Neuronal stem cell (in vitro differentiated cells): ENCODE data around the gene CTSW.
A peak's percentile ranks its signal among the peaks of the same experiment; 100 is the strongest.

Experiments
- DNase-seq: peaks from one replicate; pipeline ENCODE4 v3.0.0-alpha.2; 2013; ENCODE audit warnings: low spot score
- H2AFZ ChIP-seq: one replicate; pipeline ENCODE4 v1.6.1; 2013; ENCODE audit warnings: mild to moderate bottlenecking, low read length, inconsistent platforms
- H2AK5ac ChIP-seq: 2 replicates; pipeline ENCODE4 v1.6.1; 2013; ENCODE audit warnings: low read depth, mild to moderate bottlenecking, inconsistent platforms, low read length, moderate library complexity, mixed read lengths
- H2BK120ac ChIP-seq: 2 replicates; pipeline ENCODE4 v1.6.1; 2013; ENCODE audit warnings: low read depth, mild to moderate bottlenecking, inconsistent platforms, low read length, moderate library complexity, mixed read lengths
- H2BK12ac ChIP-seq: one replicate; pipeline ENCODE4 v1.6.1; 2013; ENCODE audit warnings: low read length, inconsistent platforms
- H2BK15ac ChIP-seq: 2 replicates; pipeline ENCODE4 v1.6.1; 2013; ENCODE audit warnings: mild to moderate bottlenecking, low read length, inconsistent platforms, mixed read lengths
- H2BK5ac ChIP-seq: one replicate; pipeline ENCODE4 v1.6.1; 2013; ENCODE audit warnings: inconsistent platforms, mild to moderate bottlenecking, low read length, moderate library complexity
- H3K14ac ChIP-seq: one replicate; pipeline ENCODE4 v1.6.1; 2013; ENCODE audit warnings: low read length, inconsistent platforms
- H3K18ac ChIP-seq: 2 replicates; pipeline ENCODE4 v1.6.1; 2013; ENCODE audit warnings: low read length, inconsistent platforms
- H3K23ac ChIP-seq: 2 replicates; pipeline ENCODE4 v1.6.1; 2013; ENCODE audit warnings: low read depth, mild to moderate bottlenecking, mixed read lengths, low read length, inconsistent platforms; ENCODE audit not compliant: poor library complexity
- H3K27ac ChIP-seq: replicated peaks from 3 replicates; pipeline ENCODE4 v1.5.1; 2013; ENCODE audit warnings: low read length, inconsistent platforms
- H3K27me3 ChIP-seq, 3 experiments: 2 replicates each; pipeline ENCODE4 v1.6.1; 2013; ENCODE audit warnings: low read length in 3 of 3, mild to moderate bottlenecking in 2 of 3, inconsistent platforms in 1 of 3, low read depth in 1 of 3, mixed read lengths in 1 of 3, moderate library complexity in 1 of 3; ENCODE audit not compliant: control insufficient read depth in 3 of 3, insufficient read depth in 3 of 3
- H3K36me3 ChIP-seq, 2 donors: replicated peaks in 1 of 2; 2 replicates each; pipeline ENCODE4 v1.6.1; 2013; ENCODE audit warnings: low read length in 2 of 2; ENCODE audit not compliant: control insufficient read depth in 2 of 2, insufficient read depth in 2 of 2
- H3K4ac ChIP-seq: 2 replicates; pipeline ENCODE4 v1.6.1; 2013; ENCODE audit warnings: inconsistent platforms, mild to moderate bottlenecking, low read length, moderate library complexity
- H3K4me1 ChIP-seq, 2 donors: 1 replicate in 1 of 2; 2 replicates in 1 of 2; pipeline ENCODE4 v1.6.1; 2013; ENCODE audit warnings: low read length in 2 of 2, low read depth in 1 of 2; ENCODE audit not compliant: control insufficient read depth in 2 of 2, insufficient read depth in 1 of 2
- H3K4me2 ChIP-seq: one replicate; pipeline ENCODE4 v1.6.1; 2013; ENCODE audit warnings: mild to moderate bottlenecking, low read length, inconsistent platforms; ENCODE audit not compliant: insufficient read depth, poor library complexity, severe bottlenecking
- H3K4me3 ChIP-seq, 2 donors: 2 replicates each; pipeline ENCODE4 v1.5.1; 2013; ENCODE audit warnings: low read length in 2 of 2, mild to moderate bottlenecking in 2 of 2, inconsistent platforms in 1 of 2, moderate library complexity in 1 of 2
- H3K79me1 ChIP-seq: one replicate; pipeline ENCODE4 v1.6.1; 2013; ENCODE audit warnings: low read depth, mild to moderate bottlenecking, inconsistent platforms, low read length, moderate library complexity
- H3K9ac ChIP-seq: one replicate; pipeline ENCODE4 v1.6.1; 2013; ENCODE audit warnings: mild to moderate bottlenecking, low read depth, low read length, inconsistent platforms; ENCODE audit not compliant: poor library complexity
- H3K9me3 ChIP-seq, 2 donors: replicated peaks in 1 of 2; 2 replicates each; pipeline versions ENCODE3 to v1.6.1; 2013; ENCODE audit warnings: low read length in 2 of 2, mild to moderate bottlenecking in 2 of 2, inconsistent platforms in 1 of 2, low read depth in 1 of 2, mixed read lengths in 1 of 2, moderate library complexity in 1 of 2; ENCODE audit not compliant: control insufficient read depth in 2 of 2, insufficient read depth in 1 of 2
- H4K8ac ChIP-seq: one replicate; pipeline ENCODE4 v1.6.1; 2013; ENCODE audit warnings: low read depth, mild to moderate bottlenecking, inconsistent platforms, low read length, moderate library complexity
- H4K91ac ChIP-seq: one replicate; pipeline ENCODE4 v1.6.1; 2013; ENCODE audit warnings: low read length, low read depth, mild to moderate bottlenecking, inconsistent platforms; ENCODE audit not compliant: poor library complexity
- WGBS, 2 donors: extraction: QIAGEN DNeasy Blood & Tissue Kit; methylation state at CpG; one replicate each; pipeline ENCODE4 v1.1.7; 2013; ENCODE audit warnings: missing lambda C conversion rate in 2 of 2, mixed read lengths in 1 of 2; ENCODE audit not compliant: insufficient read length in 2 of 2, insufficient replicate concordance in 1 of 2; ENCODE audit errors: extremely low coverage in 2 of 2; 5-methylcytosine and 5-hydroxymethylcytosine counted together

CTSW gene

GRCh38 chr11:65851083-65851579, 28.5 kb upstream of the CTSW start:
- Histone ChIP-seq H3K23ac (no peak overlapping the region), H4K8ac (no peak overlapping the region), H3K9me3 (peaks cover 6 to 14% of the 10 kb centered on the region in 2 donors), H3K27me3 (no peaks in the 10 kb centered on the region), H2AFZ (no peak overlapping the region), H3K14ac (no peak overlapping the region), H3K4ac (no peak overlapping the region), H2BK12ac (peak overlapping the region; percentile 30), H3K18ac (peak overlapping the region; percentile 54), H3K79me1 (peaks cover 12% of the 10 kb centered on the region), H3K36me3 (peaks cover 47 to 48% of the 10 kb centered on the region in 2 donors), H2BK120ac (no peak overlapping the region), H4K91ac (no peak overlapping the region), H3K27ac (no peak overlapping the region), H3K9ac (no peak overlapping the region), H3K4me2 (no peak overlapping the region), H2AK5ac (no peak overlapping the region), H2BK5ac (peak overlapping the region; percentile 78), H2BK15ac (no peak overlapping the region), H3K4me1 (peaks cover 0 to 4% of the 10 kb centered on the region in 2 donors), H3K4me3 (no peak overlapping the region)
- WGBS, 2 donors: no CpG with 5 or more reads among the region's 14 CpGs
- no peak for DNase-seq

- Histone ChIP-seq H2BK12ac (no peak overlapping the region), H2BK15ac (no peak overlapping the region), H3K9me3 (peaks cover 6 to 14% of the 10 kb centered on the region in 2 donors), H3K18ac (no peak overlapping the region), H3K36me3 (peaks cover 51 to 55% of the 10 kb centered on the region in 2 donors), H3K4me2 (no peak overlapping the region), H2BK120ac (no peak overlapping the region), H3K27ac (no peak overlapping the region), H4K8ac (no peak overlapping the region), H3K9ac (no peak overlapping the region), H3K23ac (peak overlapping the region; percentile 75), H3K4me3 (no peak overlapping the region), H3K27me3 (no peaks in the 10 kb centered on the region), H3K4me1 (peaks cover 4 to 6% of the 10 kb centered on the region in 2 donors), H2BK5ac (no peak overlapping the region), H3K79me1 (peaks cover 17% of the 10 kb centered on the region), H4K91ac (no peak overlapping the region), H2AFZ (no peak overlapping the region), H3K4ac (no peak overlapping the region), H3K14ac (no peak overlapping the region), H2AK5ac (no peak overlapping the region)
- WGBS, 2 donors: no CpG with 5 or more reads among the region's 10 CpGs
- no peak for DNase-seq
These were observed 27.7 kb upstream of the CTSW start for GRCh38 chr11:65851811-65852507.

GRCh38 chr11:65852508-65853245, 27.0 kb upstream of the CTSW start:
- peaks cover 51 to 55% of the 10 kb centered on the region in 2 donors for H3K36me3 ChIP-seq
- peak overlapping the region; percentile 75 for H3K23ac ChIP-seq

More at GRCh38 chr11:65852508-65853245, 27.0 kb upstream of the CTSW start:
- peaks cover 4 to 6% of the 10 kb centered on the region in 2 donors for H3K4me1 ChIP-seq
- H3K9ac ChIP-seq: no peak overlapping the region
- H2BK12ac ChIP-seq: no peak overlapping the region
- H2BK120ac ChIP-seq: no peak overlapping the region
- H4K8ac ChIP-seq: no peak overlapping the region
- no peak overlapping the region for H3K4me2 ChIP-seq
- whole genome bisulfite sequencing, 2 donors: no CpG with 5 or more reads among the region's 33 CpGs
- no peak overlapping the region for H2BK5ac ChIP-seq
- H2AK5ac ChIP-seq: no peak overlapping the region
- no peak overlapping the region for H2BK15ac ChIP-seq
- H3K9me3 ChIP-seq: peaks cover 6 to 14% of the 10 kb centered on the region in 2 donors
- H3K27ac ChIP-seq: no peak overlapping the region
- H2AFZ ChIP-seq: no peak overlapping the region
- no peak overlapping the region for H3K4ac ChIP-seq
- no peak overlapping the region for H4K91ac ChIP-seq
- H3K18ac ChIP-seq: no peak overlapping the region
- H3K79me1 ChIP-seq: peaks cover 23% of the 10 kb centered on the region
- no peaks in the 10 kb centered on the region for H3K27me3 ChIP-seq
- DNase-seq: no peak
- H3K14ac ChIP-seq: no peak overlapping the region
- H3K4me3 ChIP-seq: peak overlapping the region in 1 of 2 donors; percentile 53
